ENCODE measurements around the gene YIPF2.

DNA sequence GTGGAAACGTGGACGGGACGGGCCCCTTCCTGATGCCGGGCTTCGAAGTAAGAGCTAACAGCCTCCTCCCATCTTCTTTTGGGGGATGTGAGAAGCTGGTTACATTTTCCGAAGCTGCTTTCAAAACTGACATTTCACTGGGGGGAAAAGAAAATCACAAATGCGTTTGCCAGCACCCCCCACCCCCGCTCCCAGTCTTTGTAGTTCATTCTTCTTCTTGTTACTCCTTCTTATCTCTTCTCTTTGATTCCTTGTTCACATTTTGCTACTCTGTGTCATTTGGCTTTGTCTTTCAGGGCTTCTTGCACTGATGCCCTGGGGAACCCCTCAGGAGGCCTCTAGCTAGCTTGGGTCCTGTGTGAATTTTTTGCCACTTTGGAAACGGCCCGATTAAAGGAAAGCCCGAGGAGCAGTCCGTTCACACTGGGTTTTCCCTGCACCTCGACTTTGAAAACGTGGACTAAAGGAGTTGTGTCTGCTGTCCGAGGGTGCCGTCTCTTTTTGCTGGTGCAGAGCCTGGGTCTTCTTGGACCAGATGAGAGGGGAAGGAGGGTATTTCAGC is 55.8 kb downstream of the YIPF2 start:
- no peak for TF ChIP-seq EZH2 (IDR thresholded peaks at IDR 0.05; ENCODE audit: low read length, unreplicated experiment)
- TF ChIP-seq, protein P1, sequence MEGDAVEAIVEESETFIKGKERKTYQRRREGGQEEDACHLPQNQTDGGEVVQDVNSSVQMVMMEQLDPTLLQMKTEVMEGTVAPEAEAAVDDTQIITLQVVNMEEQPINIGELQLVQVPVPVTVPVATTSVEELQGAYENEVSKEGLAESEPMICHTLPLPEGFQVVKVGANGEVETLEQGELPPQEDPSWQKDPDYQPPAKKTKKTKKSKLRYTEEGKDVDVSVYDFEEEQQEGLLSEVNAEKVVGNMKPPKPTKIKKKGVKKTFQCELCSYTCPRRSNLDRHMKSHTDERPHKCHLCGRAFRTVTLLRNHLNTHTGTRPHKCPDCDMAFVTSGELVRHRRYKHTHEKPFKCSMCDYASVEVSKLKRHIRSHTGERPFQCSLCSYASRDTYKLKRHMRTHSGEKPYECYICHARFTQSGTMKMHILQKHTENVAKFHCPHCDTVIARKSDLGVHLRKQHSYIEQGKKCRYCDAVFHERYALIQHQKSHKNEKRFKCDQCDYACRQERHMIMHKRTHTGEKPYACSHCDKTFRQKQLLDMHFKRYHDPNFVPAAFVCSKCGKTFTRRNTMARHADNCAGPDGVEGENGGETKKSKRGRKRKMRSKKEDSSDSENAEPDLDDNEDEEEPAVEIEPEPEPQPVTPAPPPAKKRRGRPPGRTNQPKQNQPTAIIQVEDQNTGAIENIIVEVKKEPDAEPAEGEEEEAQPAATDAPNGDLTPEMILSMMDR (conservative IDR thresholded peaks at IDR 0.05; ENCODE audit: low read depth, low read length): no peak

All from PC-3 (cell line).